ENCODE measurements around the gene SYVN1. TPM values are rescaled to one million over a fixed set of nuclear protein-coding genes. Genes with fewer than 3 reads are reported as not detected.
A peak's percentile ranks its signal among the peaks of the same experiment; 100 is the strongest.

The SYVN1 gene
- total RNA-seq, 1 experiment from 2014 or later, result 34.8 TPM

DNA sequence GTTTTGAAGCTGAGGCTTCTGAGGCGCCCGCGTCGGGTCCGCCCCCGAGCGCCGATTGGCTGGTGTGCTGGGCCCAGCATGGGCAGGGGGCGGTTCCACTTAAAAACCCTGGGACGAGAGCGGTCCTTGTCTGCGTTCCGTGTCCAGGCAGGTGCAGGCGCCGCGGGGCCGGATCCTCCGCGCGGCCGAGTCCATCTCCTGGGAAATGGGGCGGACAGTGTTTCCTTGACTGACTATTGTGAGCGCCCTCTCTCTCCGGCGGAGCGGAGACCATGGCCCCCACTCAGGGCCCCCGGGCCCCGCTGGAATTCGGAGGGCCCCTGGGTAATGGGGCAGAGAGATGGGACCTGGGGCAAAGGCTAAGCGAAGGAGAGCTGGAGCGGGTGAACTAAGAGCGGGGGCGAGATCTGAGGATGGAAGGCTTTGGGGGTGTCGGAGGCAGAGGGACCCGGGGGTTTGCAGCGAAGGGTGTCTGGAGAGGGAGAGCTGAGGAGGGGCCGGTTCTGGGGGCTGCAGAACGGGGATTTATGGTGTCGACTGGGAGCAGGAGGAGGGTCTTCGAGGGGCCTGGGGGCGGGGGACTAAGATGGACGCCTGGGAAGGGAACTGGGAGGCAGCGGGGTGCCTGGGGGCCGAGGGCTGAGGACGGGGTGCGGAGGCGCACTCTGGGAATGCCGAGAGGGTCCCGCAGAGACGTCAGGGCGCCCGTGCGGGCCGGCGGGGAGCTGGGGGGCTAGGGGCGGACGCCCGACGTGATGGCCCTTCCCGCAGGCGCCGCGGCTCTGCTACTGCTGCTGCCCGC, 22.4 kb downstream of the SYVN1 start, which contains the start of gene TM7SF2:
Gene TM7SF2, plus strand, starts transcription at position 129 of the 802 bp plus-strand sequence. Its CDS starts 144 bp downstream, at position 273.
- Mint-ChIP-seq H3K9me3 (no peaks in the 10 kb centered on the region), H3K36me3 (no peaks in the 10 kb centered on the region; the same call in 1 of the 2 replicates), H3K4me1 (peaks cover 17% of the 10 kb centered on the region), H3K27ac (peak within 1 kb of the TSS; percentile 89), H3K4me3 (peak within 1 kb of the TSS; percentile 91), H3K27me3 (ENCODE audit: low read depth) (no peaks in the 10 kb centered on the region)
- ChIA-PET CTCF (interaction anchor here (0.6 to 4.8 kb wide), 28 partner anchors 9 to 352 kb away, joined by 3 to 104 read pairs (median 5); partner anchors contain the start of genes ARL2, BATF2, CAPN1 and FAU), POLR2A (interaction anchor here (1.0 to 2.2 kb wide), 8 partner anchors 9 to 70 kb away, joined by 3 to 19 read pairs (median 6); partner anchors contain the start of genes CAPN1, FAU, MRPL49 and VPS51)
- DNase-seq (ENCODE audit: low spot score) (peak; percentile 97), ATAC-seq (peak; percentile 77)
- TF ChIP-seq FOXK1 (CRISPR knock-in tag; IDR thresholded peaks at IDR 0.05), result peak; percentile 35
- TF ChIP-seq, protein P1, sequence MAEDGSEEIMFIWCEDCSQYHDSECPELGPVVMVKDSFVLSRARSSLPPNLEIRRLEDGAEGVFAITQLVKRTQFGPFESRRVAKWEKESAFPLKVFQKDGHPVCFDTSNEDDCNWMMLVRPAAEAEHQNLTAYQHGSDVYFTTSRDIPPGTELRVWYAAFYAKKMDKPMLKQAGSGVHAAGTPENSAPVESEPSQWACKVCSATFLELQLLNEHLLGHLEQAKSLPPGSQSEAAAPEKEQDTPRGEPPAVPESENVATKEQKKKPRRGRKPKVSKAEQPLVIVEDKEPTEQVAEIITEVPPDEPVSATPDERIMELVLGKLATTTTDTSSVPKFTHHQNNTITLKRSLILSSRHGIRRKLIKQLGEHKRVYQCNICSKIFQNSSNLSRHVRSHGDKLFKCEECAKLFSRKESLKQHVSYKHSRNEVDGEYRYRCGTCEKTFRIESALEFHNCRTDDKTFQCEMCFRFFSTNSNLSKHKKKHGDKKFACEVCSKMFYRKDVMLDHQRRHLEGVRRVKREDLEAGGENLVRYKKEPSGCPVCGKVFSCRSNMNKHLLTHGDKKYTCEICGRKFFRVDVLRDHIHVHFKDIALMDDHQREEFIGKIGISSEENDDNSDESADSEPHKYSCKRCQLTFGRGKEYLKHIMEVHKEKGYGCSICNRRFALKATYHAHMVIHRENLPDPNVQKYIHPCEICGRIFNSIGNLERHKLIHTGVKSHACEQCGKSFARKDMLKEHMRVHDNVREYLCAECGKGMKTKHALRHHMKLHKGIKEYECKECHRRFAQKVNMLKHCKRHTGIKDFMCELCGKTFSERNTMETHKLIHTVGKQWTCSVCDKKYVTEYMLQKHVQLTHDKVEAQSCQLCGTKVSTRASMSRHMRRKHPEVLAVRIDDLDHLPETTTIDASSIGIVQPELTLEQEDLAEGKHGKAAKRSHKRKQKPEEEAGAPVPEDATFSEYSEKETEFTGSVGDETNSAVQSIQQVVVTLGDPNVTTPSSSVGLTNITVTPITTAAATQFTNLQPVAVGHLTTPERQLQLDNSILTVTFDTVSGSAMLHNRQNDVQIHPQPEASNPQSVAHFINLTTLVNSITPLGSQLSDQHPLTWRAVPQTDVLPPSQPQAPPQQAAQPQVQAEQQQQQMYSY (CRISPR knock-in tag; IDR thresholded peaks at IDR 0.05), result peak; percentile 52; the same call in 1 of the 2 replicates
- TF ChIP-seq, protein P2, sequence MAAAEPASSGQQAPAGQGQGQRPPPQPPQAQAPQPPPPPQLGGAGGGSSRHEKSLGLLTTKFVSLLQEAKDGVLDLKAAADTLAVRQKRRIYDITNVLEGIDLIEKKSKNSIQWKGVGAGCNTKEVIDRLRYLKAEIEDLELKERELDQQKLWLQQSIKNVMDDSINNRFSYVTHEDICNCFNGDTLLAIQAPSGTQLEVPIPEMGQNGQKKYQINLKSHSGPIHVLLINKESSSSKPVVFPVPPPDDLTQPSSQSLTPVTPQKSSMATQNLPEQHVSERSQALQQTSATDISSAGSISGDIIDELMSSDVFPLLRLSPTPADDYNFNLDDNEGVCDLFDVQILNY (CRISPR knock-in tag; IDR thresholded peaks at IDR 0.05), result peak; percentile 68
- TF ChIP-seq EMX1 (CRISPR knock-in tag; IDR thresholded peaks at IDR 0.05), result 0 out of 2 replicates have a peak, but pooled peaks have one; percentile 70
- peak; percentile 83 for TF ChIP-seq NFYB (CRISPR knock-in tag; conservative IDR thresholded peaks at IDR 0.05; ENCODE audit: low read depth)
- no peak for TF ChIP-seq OVOL2 (CRISPR knock-in tag; IDR thresholded peaks at IDR 0.05; ENCODE audit: borderline replicate concordance)
- peak; percentile 60; the same call in 1 of the 2 replicates for TF ChIP-seq SMAD3 (CRISPR knock-in tag; IDR thresholded peaks at IDR 0.05; ENCODE audit: borderline replicate concordance)
- peak; percentile 80; the same call in 1 of the 2 replicates for TF ChIP-seq NFATC4 (CRISPR knock-in tag; IDR thresholded peaks at IDR 0.05)
- TF ChIP-seq JUN (CRISPR knock-in tag; IDR thresholded peaks at IDR 0.05), result peak; percentile 74; the same call in 1 of the 2 replicates
- no peak for TF ChIP-seq ZNF396 (CRISPR knock-in tag; IDR thresholded peaks at IDR 0.05; ENCODE audit: borderline replicate concordance)
- 0 out of 2 replicates have a peak, but pooled peaks have one; percentile 27 for TF ChIP-seq TEAD1 (CRISPR knock-in tag; IDR thresholded peaks at IDR 0.05)
- TF ChIP-seq, protein P3, sequence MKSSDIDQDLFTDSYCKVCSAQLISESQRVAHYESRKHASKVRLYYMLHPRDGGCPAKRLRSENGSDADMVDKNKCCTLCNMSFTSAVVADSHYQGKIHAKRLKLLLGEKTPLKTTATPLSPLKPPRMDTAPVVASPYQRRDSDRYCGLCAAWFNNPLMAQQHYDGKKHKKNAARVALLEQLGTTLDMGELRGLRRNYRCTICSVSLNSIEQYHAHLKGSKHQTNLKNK (CRISPR knock-in tag; IDR thresholded peaks at IDR 0.05), result peak; percentile 57; the same call in 1 of the 2 replicates
- TF ChIP-seq TCF7 (CRISPR knock-in tag; IDR thresholded peaks at IDR 0.05; ENCODE audit: low read depth), result peak; percentile 34; the same call in 1 of the 2 replicates
- TF ChIP-seq, protein P4, sequence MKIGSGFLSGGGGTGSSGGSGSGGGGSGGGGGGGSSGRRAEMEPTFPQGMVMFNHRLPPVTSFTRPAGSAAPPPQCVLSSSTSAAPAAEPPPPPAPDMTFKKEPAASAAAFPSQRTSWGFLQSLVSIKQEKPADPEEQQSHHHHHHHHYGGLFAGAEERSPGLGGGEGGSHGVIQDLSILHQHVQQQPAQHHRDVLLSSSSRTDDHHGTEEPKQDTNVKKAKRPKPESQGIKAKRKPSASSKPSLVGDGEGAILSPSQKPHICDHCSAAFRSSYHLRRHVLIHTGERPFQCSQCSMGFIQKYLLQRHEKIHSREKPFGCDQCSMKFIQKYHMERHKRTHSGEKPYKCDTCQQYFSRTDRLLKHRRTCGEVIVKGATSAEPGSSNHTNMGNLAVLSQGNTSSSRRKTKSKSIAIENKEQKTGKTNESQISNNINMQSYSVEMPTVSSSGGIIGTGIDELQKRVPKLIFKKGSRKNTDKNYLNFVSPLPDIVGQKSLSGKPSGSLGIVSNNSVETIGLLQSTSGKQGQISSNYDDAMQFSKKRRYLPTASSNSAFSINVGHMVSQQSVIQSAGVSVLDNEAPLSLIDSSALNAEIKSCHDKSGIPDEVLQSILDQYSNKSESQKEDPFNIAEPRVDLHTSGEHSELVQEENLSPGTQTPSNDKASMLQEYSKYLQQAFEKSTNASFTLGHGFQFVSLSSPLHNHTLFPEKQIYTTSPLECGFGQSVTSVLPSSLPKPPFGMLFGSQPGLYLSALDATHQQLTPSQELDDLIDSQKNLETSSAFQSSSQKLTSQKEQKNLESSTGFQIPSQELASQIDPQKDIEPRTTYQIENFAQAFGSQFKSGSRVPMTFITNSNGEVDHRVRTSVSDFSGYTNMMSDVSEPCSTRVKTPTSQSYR (CRISPR knock-in tag; IDR thresholded peaks at IDR 0.05), result peak; percentile 32; the same call in 1 of the 2 replicates
- TF ChIP-seq, protein P5, sequence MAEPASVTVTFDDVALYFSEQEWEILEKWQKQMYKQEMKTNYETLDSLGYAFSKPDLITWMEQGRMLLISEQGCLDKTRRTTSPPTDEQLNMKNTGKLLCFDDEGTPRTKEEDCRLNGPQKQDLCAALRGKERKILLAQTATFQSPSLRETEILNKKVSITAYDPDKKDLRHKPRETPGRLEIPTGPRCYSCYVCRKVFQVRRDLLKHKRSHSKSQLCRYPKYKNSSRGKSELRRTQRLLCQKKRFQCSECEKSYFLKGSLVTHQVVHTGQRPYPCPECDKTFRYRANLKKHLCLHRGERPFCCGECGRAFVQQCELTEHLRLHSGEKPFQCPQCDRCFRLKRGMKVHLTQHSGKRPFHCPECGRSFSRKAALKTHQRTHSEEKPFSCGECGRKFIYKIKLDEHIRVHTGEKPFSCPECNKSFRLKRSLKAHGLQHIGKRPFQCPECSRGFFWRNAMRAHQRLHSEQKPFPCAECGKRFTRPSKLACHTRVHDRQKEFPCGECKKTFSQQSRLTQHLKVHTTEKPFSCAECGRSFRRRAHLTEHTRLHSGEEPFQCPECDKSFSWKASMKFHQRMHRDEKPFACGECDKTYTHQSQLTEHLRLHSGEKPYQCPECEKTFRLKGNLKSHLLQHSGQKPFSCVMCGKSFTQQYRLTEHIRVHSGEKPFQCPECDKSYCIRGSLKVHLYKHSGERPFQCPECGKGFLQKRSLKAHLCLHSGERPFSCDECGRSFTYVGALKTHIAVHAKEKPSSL (CRISPR knock-in tag; conservative IDR thresholded peaks at IDR 0.05), result 0 out of 2 replicates have a peak, but pooled peaks have one; percentile 41
- TF ChIP-seq NR1H2 (CRISPR knock-in tag; IDR thresholded peaks at IDR 0.05), result no peak
- TF ChIP-seq, protein P6, sequence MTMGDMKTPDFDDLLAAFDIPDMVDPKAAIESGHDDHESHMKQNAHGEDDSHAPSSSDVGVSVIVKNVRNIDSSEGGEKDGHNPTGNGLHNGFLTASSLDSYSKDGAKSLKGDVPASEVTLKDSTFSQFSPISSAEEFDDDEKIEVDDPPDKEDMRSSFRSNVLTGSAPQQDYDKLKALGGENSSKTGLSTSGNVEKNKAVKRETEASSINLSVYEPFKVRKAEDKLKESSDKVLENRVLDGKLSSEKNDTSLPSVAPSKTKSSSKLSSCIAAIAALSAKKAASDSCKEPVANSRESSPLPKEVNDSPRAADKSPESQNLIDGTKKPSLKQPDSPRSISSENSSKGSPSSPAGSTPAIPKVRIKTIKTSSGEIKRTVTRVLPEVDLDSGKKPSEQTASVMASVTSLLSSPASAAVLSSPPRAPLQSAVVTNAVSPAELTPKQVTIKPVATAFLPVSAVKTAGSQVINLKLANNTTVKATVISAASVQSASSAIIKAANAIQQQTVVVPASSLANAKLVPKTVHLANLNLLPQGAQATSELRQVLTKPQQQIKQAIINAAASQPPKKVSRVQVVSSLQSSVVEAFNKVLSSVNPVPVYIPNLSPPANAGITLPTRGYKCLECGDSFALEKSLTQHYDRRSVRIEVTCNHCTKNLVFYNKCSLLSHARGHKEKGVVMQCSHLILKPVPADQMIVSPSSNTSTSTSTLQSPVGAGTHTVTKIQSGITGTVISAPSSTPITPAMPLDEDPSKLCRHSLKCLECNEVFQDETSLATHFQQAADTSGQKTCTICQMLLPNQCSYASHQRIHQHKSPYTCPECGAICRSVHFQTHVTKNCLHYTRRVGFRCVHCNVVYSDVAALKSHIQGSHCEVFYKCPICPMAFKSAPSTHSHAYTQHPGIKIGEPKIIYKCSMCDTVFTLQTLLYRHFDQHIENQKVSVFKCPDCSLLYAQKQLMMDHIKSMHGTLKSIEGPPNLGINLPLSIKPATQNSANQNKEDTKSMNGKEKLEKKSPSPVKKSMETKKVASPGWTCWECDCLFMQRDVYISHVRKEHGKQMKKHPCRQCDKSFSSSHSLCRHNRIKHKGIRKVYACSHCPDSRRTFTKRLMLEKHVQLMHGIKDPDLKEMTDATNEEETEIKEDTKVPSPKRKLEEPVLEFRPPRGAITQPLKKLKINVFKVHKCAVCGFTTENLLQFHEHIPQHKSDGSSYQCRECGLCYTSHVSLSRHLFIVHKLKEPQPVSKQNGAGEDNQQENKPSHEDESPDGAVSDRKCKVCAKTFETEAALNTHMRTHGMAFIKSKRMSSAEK (CRISPR knock-in tag; IDR thresholded peaks at IDR 0.05; ENCODE audit: borderline replicate concordance), result peak; percentile 7; the same call in 1 of the 2 replicates
- peak; percentile 91 for TF ChIP-seq SP1 (CRISPR knock-in tag; conservative IDR thresholded peaks at IDR 0.05)
